Measurements from ENCODE around the gene KLHL29.

DNA sequence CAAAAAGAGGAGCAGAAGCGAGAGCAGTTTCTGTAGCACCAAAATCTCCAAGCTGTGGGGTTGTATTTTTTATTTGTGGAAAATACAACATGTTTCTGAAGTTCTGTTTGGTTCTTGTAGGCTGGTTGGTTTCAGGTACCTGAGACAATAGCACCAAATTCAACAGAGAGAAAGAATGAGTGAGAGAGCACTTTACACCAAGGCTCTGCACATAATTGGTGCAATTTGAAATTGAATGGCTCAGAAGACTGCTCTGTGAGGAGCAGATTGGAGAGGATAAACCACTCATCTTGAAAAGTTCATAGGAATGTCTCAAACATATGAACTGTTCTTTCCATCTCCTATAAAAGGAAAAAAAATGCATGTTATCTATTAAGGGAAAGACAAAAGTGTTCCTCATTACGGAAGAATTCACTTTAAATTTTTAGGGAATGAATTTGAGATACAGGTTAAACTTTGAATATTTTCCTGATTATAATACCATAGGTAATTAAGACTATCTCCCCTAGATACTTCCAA lies 366.8 kb downstream of the KLHL29 start:
- TF ChIP-seq, protein P1, sequence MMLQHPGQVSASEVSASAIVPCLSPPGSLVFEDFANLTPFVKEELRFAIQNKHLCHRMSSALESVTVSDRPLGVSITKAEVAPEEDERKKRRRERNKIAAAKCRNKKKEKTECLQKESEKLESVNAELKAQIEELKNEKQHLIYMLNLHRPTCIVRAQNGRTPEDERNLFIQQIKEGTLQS (IDR thresholded peaks at IDR 0.05): no peak
- TF ChIP-seq, protein P2, sequence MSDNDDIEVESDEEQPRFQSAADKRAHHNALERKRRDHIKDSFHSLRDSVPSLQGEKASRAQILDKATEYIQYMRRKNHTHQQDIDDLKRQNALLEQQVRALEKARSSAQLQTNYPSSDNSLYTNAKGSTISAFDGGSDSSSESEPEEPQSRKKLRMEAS (IDR thresholded peaks at IDR 0.05): no peak
- TF ChIP-seq RAD21 (IDR thresholded peaks at IDR 0.05) (no peak), SP1 (IDR thresholded peaks at IDR 0.05) (no peak), RXRA (IDR thresholded peaks at IDR 0.05) (no peak), GABPA (IDR thresholded peaks at IDR 0.05 in 1 of 2, conservative IDR thresholded peaks at IDR 0.05 in 1 of 2) (no peak), EGR1 (IDR thresholded peaks at IDR 0.05; ENCODE audit: low read depth in 2 of 2) (no peak), YY1 (IDR thresholded peaks at IDR 0.05) (no peak)
- TF ChIP-seq, protein P3, sequence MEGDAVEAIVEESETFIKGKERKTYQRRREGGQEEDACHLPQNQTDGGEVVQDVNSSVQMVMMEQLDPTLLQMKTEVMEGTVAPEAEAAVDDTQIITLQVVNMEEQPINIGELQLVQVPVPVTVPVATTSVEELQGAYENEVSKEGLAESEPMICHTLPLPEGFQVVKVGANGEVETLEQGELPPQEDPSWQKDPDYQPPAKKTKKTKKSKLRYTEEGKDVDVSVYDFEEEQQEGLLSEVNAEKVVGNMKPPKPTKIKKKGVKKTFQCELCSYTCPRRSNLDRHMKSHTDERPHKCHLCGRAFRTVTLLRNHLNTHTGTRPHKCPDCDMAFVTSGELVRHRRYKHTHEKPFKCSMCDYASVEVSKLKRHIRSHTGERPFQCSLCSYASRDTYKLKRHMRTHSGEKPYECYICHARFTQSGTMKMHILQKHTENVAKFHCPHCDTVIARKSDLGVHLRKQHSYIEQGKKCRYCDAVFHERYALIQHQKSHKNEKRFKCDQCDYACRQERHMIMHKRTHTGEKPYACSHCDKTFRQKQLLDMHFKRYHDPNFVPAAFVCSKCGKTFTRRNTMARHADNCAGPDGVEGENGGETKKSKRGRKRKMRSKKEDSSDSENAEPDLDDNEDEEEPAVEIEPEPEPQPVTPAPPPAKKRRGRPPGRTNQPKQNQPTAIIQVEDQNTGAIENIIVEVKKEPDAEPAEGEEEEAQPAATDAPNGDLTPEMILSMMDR (IDR thresholded peaks at IDR 0.05; ENCODE audit: low read depth, low read length, missing input control): no peak
- TF ChIP-seq, protein P4, sequence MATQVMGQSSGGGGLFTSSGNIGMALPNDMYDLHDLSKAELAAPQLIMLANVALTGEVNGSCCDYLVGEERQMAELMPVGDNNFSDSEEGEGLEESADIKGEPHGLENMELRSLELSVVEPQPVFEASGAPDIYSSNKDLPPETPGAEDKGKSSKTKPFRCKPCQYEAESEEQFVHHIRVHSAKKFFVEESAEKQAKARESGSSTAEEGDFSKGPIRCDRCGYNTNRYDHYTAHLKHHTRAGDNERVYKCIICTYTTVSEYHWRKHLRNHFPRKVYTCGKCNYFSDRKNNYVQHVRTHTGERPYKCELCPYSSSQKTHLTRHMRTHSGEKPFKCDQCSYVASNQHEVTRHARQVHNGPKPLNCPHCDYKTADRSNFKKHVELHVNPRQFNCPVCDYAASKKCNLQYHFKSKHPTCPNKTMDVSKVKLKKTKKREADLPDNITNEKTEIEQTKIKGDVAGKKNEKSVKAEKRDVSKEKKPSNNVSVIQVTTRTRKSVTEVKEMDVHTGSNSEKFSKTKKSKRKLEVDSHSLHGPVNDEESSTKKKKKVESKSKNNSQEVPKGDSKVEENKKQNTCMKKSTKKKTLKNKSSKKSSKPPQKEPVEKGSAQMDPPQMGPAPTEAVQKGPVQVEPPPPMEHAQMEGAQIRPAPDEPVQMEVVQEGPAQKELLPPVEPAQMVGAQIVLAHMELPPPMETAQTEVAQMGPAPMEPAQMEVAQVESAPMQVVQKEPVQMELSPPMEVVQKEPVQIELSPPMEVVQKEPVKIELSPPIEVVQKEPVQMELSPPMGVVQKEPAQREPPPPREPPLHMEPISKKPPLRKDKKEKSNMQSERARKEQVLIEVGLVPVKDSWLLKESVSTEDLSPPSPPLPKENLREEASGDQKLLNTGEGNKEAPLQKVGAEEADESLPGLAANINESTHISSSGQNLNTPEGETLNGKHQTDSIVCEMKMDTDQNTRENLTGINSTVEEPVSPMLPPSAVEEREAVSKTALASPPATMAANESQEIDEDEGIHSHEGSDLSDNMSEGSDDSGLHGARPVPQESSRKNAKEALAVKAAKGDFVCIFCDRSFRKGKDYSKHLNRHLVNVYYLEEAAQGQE (IDR thresholded peaks at IDR 0.05): no peak

All from liver (tissue), 3 donors.